ENCODE measurements around the gene GARS1. TPM values are rescaled to one million over a fixed set of nuclear protein-coding genes. Genes with fewer than 3 reads are reported as not detected.

The GARS1 gene
- total RNA-seq, 1 experiment from 2014 or later, result 380 TPM

- no peaks in the 10 kb centered on the region for H3K4me1 ChIP-seq
- Mint-ChIP-seq H3K36me3 (ENCODE audit: insufficient read depth, unreplicated experiment) (no peaks in the 10 kb centered on the region), H3K4me1 (ENCODE audit: low read depth, unreplicated experiment) (no peaks in the 10 kb centered on the region), H3K27ac (ENCODE audit: unreplicated experiment) (no peak overlapping the region), H3K4me3 (ENCODE audit: unreplicated experiment) (no peak overlapping the region), H3K9me3 (ENCODE audit: unreplicated experiment) (no peaks in the 10 kb centered on the region), H3K27me3 (ENCODE audit: insufficient read depth, unreplicated experiment) (no peaks in the 10 kb centered on the region)
- H3K36me3 ChIP-seq (ENCODE audit: control insufficient read depth, insufficient read depth, low read length), result no peaks in the 10 kb centered on the region
- H3K27me3 ChIP-seq (replicated peaks; ENCODE audit: control insufficient read depth, insufficient read depth, low read length), result no peaks in the 10 kb centered on the region
- TF ChIP-seq CTCF (IDR thresholded peaks at IDR 0.05; ENCODE audit: insufficient read depth in 1 of 2, low read depth in 1 of 2, low read length in 1 of 2, severe bottlenecking in 1 of 2, unreplicated experiment in 1 of 2), result no peak
- DNase-seq, result no peak
- POLR2A ChIA-PET, result no interaction called here
- H3K4me3 ChIP-seq (ENCODE audit: low read depth, low read length), result no peak overlapping the region
- CTCF ChIA-PET, result no interaction called here
- H3K9me3 ChIP-seq, result no peaks in the 10 kb centered on the region
- no TSS peak for BruUV-seq (replicated peaks)
- intact Hi-C loops (cut with micrococcal nuclease; ENCODE audit: unreplicated experiment), result loop anchor here (5.0 kb wide), 1 partner anchor 137 kb away; no protein-coding TSS in a partner anchor
These were observed 35.1 kb upstream of the GARS1 start for GRCh38 chr7:30559611-30560010.

DNA sequence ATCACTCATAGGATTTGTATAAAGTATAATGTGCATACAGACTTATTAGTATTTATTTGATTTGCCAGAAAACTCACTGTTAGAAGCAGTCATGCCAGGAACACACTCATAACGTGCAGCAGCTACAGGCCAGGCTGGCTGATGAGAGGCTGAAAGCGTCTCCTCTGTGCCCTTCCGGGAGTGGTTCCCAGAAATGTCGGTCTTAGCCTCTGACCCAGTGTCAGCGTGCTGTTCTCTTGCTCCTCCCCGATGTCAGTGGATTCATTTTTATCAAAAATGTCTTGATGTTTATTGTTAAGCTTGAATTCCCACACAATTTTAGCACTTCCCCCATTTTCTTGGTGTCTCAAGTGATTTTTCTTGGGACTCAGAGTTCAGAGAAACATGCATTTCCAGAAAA is 33.3 kb upstream of the GARS1 start:
- Mint-ChIP-seq H3K4me3 (ENCODE audit: unreplicated experiment) (no peak overlapping the region), H3K36me3 (ENCODE audit: insufficient read depth, unreplicated experiment) (no peaks in the 10 kb centered on the region), H3K27ac (ENCODE audit: unreplicated experiment) (no peak overlapping the region), H3K27me3 (ENCODE audit: insufficient read depth, unreplicated experiment) (no peaks in the 10 kb centered on the region), H3K9me3 (ENCODE audit: unreplicated experiment) (no peaks in the 10 kb centered on the region), H3K4me1 (ENCODE audit: low read depth, unreplicated experiment) (no peaks in the 10 kb centered on the region)
- BruUV-seq (replicated peaks), result no TSS peak
- intact Hi-C loops (cut with micrococcal nuclease; ENCODE audit: unreplicated experiment), result loop anchor here (5.0 kb wide), 1 partner anchor 139 kb away; no protein-coding TSS in a partner anchor
- no peak for TF ChIP-seq CTCF (IDR thresholded peaks at IDR 0.05; ENCODE audit: insufficient read depth in 1 of 2, low read depth in 1 of 2, low read length in 1 of 2, severe bottlenecking in 1 of 2, unreplicated experiment in 1 of 2)
- CTCF ChIA-PET, result no interaction called here
- POLR2A ChIA-PET, result no interaction called here
- Histone ChIP-seq H3K36me3 (ENCODE audit: control insufficient read depth, insufficient read depth, low read length) (no peaks in the 10 kb centered on the region), H3K4me3 (ENCODE audit: low read depth, low read length) (no peak overlapping the region), H3K9me3 (no peaks in the 10 kb centered on the region), H3K4me1 (no peaks in the 10 kb centered on the region), H3K27me3 (replicated peaks; ENCODE audit: control insufficient read depth, insufficient read depth, low read length) (no peaks in the 10 kb centered on the region)
- DNase-seq, result no peak

DNA sequence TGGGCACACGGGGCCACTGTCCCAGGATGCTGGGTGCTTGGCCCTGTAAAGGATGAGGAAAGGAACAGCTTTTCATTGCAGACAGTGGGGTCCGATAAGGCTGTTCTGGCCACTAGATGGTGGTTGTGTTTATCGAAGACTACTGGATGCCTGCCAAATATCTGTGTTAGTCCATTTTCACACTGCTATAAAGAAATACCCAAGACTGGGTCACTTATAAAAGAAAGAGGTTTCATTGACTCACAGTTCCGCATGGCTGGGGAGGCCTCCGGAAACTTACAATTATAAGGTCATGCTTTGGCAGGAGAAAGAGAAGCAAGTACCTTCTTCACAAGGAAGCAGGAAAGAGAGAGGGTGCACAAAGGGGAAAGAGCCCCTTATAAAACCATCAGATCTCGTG is 32.2 kb upstream of the GARS1 start:
- no peak for TF ChIP-seq CTCF (IDR thresholded peaks at IDR 0.05; ENCODE audit: insufficient read depth in 1 of 2, low read depth in 1 of 2, low read length in 1 of 2, severe bottlenecking in 1 of 2, unreplicated experiment in 1 of 2)
- DNase-seq, result no peak
- H3K4me3 Mint-ChIP-seq (ENCODE audit: unreplicated experiment), result no peak overlapping the region
- Histone ChIP-seq H3K27me3 (replicated peaks; ENCODE audit: control insufficient read depth, insufficient read depth, low read length) (no peaks in the 10 kb centered on the region), H3K36me3 (ENCODE audit: control insufficient read depth, insufficient read depth, low read length) (no peaks in the 10 kb centered on the region), H3K4me3 (ENCODE audit: low read depth, low read length) (no peak overlapping the region), H3K4me1 (no peaks in the 10 kb centered on the region), H3K9me3 (no peaks in the 10 kb centered on the region)
- ChIA-PET POLR2A (no interaction called here), CTCF (no interaction called here)
- no peak overlapping the region for H3K27ac Mint-ChIP-seq (ENCODE audit: unreplicated experiment)
- no peaks in the 10 kb centered on the region for H3K4me1 Mint-ChIP-seq (ENCODE audit: low read depth, unreplicated experiment)
- H3K9me3 Mint-ChIP-seq (ENCODE audit: unreplicated experiment), result no peaks in the 10 kb centered on the region
- H3K27me3 Mint-ChIP-seq (ENCODE audit: insufficient read depth, unreplicated experiment), result no peaks in the 10 kb centered on the region
- BruUV-seq (replicated peaks), result no TSS peak
- intact Hi-C loops (cut with micrococcal nuclease; ENCODE audit: unreplicated experiment), result loop anchor here (5.0 kb wide), 1 partner anchor 140 kb away; no protein-coding TSS in a partner anchor
- H3K36me3 Mint-ChIP-seq (ENCODE audit: insufficient read depth, unreplicated experiment), result no peaks in the 10 kb centered on the region
